PC-9 (cell line): ENCODE measurements around the gene ADGRL3. TPM values are rescaled to one million over a fixed set of nuclear protein-coding genes. Genes with fewer than 3 reads are reported as not detected.

Experiments used
- BruUV-seq: library from RNA; stranded (reverse); fragments of 400-500 nt; replicated peaks from 2 replicates; lab custom pipeline; 2021; lab: Mats Ljungman, UMichigan
- CTCF ChIA-PET: fragments of 300-600 bp; sonication (Branson Sonifier 250); formaldehyde crosslinking; loops from one replicate; lab custom pipeline; 2022; ENCODE audit warnings: antibody characterized with exemption; lab: Charles Lee
- POLR2A ChIA-PET: fragments of 300-600 bp; sonication (Branson Sonifier 250); formaldehyde crosslinking; loops from one replicate; lab custom pipeline; 2022; ENCODE audit warnings: antibody characterized with exemption; ENCODE audit not compliant: unreplicated experiment; lab: Charles Lee
- DNase-seq, 2 experiments: peaks; one replicate each; pipeline versions ENCODE4 v3.0.0 to v3.0.0-alpha.2; 2015 to 2022; ENCODE audit warnings: mixed read lengths in 1 of 2
- H2AFZ ChIP-seq: fragments of 200-600 bp; sonication (generic); 2 replicates; pipeline ENCODE4 v1.8.1; 2017; ENCODE audit warnings: antibody characterized with exemption
- H3F3A ChIP-seq: fragments of 200-600 bp; sonication (generic); 2 replicates; pipeline ENCODE4 v1.8.1; 2017; ENCODE audit warnings: antibody characterized with exemption, mild to moderate bottlenecking, low read depth; ENCODE audit not compliant: insufficient read depth
- H3K27ac ChIP-seq: fragments of 200-600 bp; sonication (generic); 2 replicates; pipeline ENCODE4 v1.6.1; 2016; ENCODE audit warnings: mixed run types
- H3K27me3 ChIP-seq: fragments of 200-600 bp; sonication (generic); 2 replicates; pipeline ENCODE4 v1.6.1; 2016; ENCODE audit warnings: low read depth, mixed run types; ENCODE audit not compliant: insufficient read depth
- H3K36me3 ChIP-seq: fragments of 200-600 bp; sonication (generic); 2 replicates; pipeline ENCODE4 v1.6.1; 2016; ENCODE audit warnings: low read depth, mixed run types
- H3K4me1 ChIP-seq: fragments of 200-600 bp; sonication (generic); replicated peaks from 2 replicates; pipeline ENCODE4 v1.6.1; 2016; ENCODE audit warnings: mixed run types; ENCODE audit not compliant: insufficient read depth
- H3K4me2 ChIP-seq: fragments of 200-600 bp; sonication (generic); 2 replicates; pipeline ENCODE4 v1.6.1; 2017; ENCODE audit warnings: mixed run types
- H3K4me3 ChIP-seq: fragments of 200-600 bp; sonication (generic); 2 replicates; pipeline ENCODE4 v1.6.1; 2016; ENCODE audit warnings: mixed run types
- H3K79me2 ChIP-seq: fragments of 200-600 bp; sonication (generic); 2 replicates; pipeline ENCODE4 v1.6.1; 2017; ENCODE audit warnings: low read depth, mixed run types
- H3K9me2 ChIP-seq: fragments of 200-600 bp; sonication (generic); 2 replicates; pipeline ENCODE4 v1.8.1; 2017; ENCODE audit warnings: mild to moderate bottlenecking; ENCODE audit not compliant: insufficient read depth
- H3K9me3 ChIP-seq: fragments of 200-600 bp; sonication (generic); 2 replicates; pipeline ENCODE4 v1.8.1; 2016; ENCODE audit warnings: low read depth; ENCODE audit not compliant: insufficient read depth
- H4K20me1 ChIP-seq: fragments of 200-600 bp; sonication (generic); 2 replicates; pipeline ENCODE4 v1.8.1; 2017; ENCODE audit not compliant: insufficient read depth
- CTCF ChIP-seq: fragments of 200-600 bp; sonication (generic); conservative IDR thresholded peaks from 2 replicates; pipeline ENCODE4 v1.6.1; 2017; ENCODE audit warnings: mixed run types, antibody characterized with exemption, mild to moderate bottlenecking, moderate library complexity
- EZH2 ChIP-seq: fragments of 200-600 bp; sonication (generic); IDR thresholded peaks from 2 replicates; pipeline ENCODE4 v1.8.0; 2017; ENCODE audit warnings: antibody characterized with exemption, low read depth
- intact Hi-C: fragments of 100-400 bp; cut with micrococcal nuclease; formaldehyde crosslinking; loops from one replicate; pipeline ENCODE4 v1.10.0; 2022; ENCODE audit not compliant: unreplicated experiment
- total RNA-seq: library from RNA; stranded (reverse); gene quantifications from 2 replicates; pipeline ENCODE4 v1.2.3, GENCODE V29; 2021

The ADGRL3 gene
- total RNA-seq, 1 experiment from 2014 or later = 1.6 TPM

- no peak overlapping the region for H3K4me3 ChIP-seq
- DNase-seq = no peak
- intact Hi-C loops = no loop called here
- no peak for TF ChIP-seq CTCF
- TF ChIP-seq EZH2 = no peak
- H4K20me1 ChIP-seq = no peaks in the 10 kb centered on the region
- H3K27ac ChIP-seq = no peak overlapping the region
- no peaks in the 10 kb centered on the region for H3K27me3 ChIP-seq
- no peaks in the 10 kb centered on the region for H3K9me3 ChIP-seq
- BruUV-seq = no TSS peak
- ChIA-PET CTCF (no interaction called here), POLR2A (no interaction called here)
- no peak overlapping the region for H2AFZ ChIP-seq
- no peaks in the 10 kb centered on the region for H3F3A ChIP-seq
- no peaks in the 10 kb centered on the region for H3K9me2 ChIP-seq
- H3K4me2 ChIP-seq = no peak overlapping the region
- H3K36me3 ChIP-seq = no peaks in the 10 kb centered on the region
- no peaks in the 10 kb centered on the region for H3K79me2 ChIP-seq
- H3K4me1 ChIP-seq = no peaks in the 10 kb centered on the region
These were observed 379.7 kb downstream of the ADGRL3 start for GRCh38 chr4:61579786-61580185.

GRCh38 chr4:61580721-61581377 is 380.7 kb downstream of the ADGRL3 start:
- Histone ChIP-seq H4K20me1 (no peaks in the 10 kb centered on the region), H3K4me2 (no peak overlapping the region), H3F3A (no peaks in the 10 kb centered on the region), H3K4me1 (no peaks in the 10 kb centered on the region), H3K9me3 (no peaks in the 10 kb centered on the region), H3K4me3 (no peak overlapping the region), H3K79me2 (no peaks in the 10 kb centered on the region), H3K27ac (no peak overlapping the region), H3K36me3 (no peaks in the 10 kb centered on the region), H3K27me3 (no peaks in the 10 kb centered on the region), H3K9me2 (no peaks in the 10 kb centered on the region), H2AFZ (no peak overlapping the region)
- CTCF ChIA-PET = no interaction called here
- intact Hi-C loops = no loop called here
- TF ChIP-seq CTCF (no peak), EZH2 (no peak)
- BruUV-seq = no TSS peak
- POLR2A ChIA-PET = no interaction called here
- DNase-seq = no peak

GRCh38 chr4:61583696-61584095 is 383.6 kb downstream of the ADGRL3 start:
- Histone ChIP-seq H3K9me3 (no peaks in the 10 kb centered on the region), H3K4me1 (no peaks in the 10 kb centered on the region), H3K36me3 (no peaks in the 10 kb centered on the region), H3F3A (no peaks in the 10 kb centered on the region), H3K4me2 (no peak overlapping the region), H3K79me2 (no peaks in the 10 kb centered on the region), H3K4me3 (no peak overlapping the region), H3K27ac (no peak overlapping the region), H3K27me3 (no peaks in the 10 kb centered on the region), H2AFZ (no peak overlapping the region), H3K9me2 (no peaks in the 10 kb centered on the region), H4K20me1 (no peaks in the 10 kb centered on the region)
- peak in 1 of 2 experiments; percentile 51 for DNase-seq
- TF ChIP-seq EZH2 = no peak
- TF ChIP-seq CTCF = no peak
- CTCF ChIA-PET = interaction anchor here (0.6 kb wide), 1 partner anchor 117 kb away, joined by 3 read pairs; no protein-coding TSS in a partner anchor
- POLR2A ChIA-PET = no interaction called here
- no TSS peak for BruUV-seq
- intact Hi-C loops = no loop called here
